GM13976 (cell line): ENCODE results near the gene USH1G.

Experiments
- DNase-seq: peaks from one replicate; pipeline ENCODE4 v3.0.0; 2012; ENCODE audit warnings: low spot score
- in situ Hi-C: fragments of 300-500 bp; cut with MboI; formaldehyde crosslinking; loops from one replicate; pipeline ENCODE4 v1.12.0; 2022; ENCODE audit warnings: low sequenced_read_pairs, mixed read lengths, inconsistent platforms; ENCODE audit not compliant: unreplicated experiment
- TF ChIP-seq, protein P1 (sequence below): IDR thresholded peaks from 2 replicates; pipeline ENCODE4 v1.5.1; 2012; ENCODE audit warnings: borderline replicate concordance, mild to moderate bottlenecking; ENCODE audit not compliant: insufficient read depth; ENCODE audit errors: extremely low read depth, missing control alignments, control extremely low read depth

The USH1G gene

DNA sequence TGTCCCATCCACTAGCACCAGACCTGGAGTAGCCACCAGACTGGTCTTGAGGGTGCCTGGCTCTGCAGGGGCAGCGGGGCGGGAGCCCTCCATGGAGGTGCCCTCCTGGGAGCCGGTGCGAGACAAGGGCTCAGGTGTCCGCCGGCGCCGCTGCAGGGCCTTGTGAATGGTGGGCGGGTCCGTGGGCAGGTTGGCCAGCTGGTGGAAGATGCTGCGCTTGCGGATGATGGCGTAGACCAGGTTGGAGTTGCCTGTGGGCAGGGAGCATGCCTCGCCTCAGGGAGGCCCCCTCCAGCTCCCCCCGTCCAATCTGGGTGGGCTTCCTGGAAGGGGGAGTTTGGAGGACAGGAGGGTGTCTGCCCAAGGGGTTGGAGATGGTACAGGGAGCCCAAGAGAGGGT, 31.1 kb upstream of the USH1G start:
- in situ Hi-C loops, result no loop called here
- TF ChIP-seq, protein P1, sequence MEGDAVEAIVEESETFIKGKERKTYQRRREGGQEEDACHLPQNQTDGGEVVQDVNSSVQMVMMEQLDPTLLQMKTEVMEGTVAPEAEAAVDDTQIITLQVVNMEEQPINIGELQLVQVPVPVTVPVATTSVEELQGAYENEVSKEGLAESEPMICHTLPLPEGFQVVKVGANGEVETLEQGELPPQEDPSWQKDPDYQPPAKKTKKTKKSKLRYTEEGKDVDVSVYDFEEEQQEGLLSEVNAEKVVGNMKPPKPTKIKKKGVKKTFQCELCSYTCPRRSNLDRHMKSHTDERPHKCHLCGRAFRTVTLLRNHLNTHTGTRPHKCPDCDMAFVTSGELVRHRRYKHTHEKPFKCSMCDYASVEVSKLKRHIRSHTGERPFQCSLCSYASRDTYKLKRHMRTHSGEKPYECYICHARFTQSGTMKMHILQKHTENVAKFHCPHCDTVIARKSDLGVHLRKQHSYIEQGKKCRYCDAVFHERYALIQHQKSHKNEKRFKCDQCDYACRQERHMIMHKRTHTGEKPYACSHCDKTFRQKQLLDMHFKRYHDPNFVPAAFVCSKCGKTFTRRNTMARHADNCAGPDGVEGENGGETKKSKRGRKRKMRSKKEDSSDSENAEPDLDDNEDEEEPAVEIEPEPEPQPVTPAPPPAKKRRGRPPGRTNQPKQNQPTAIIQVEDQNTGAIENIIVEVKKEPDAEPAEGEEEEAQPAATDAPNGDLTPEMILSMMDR, result no peak
- no peak for DNase-seq

DNA sequence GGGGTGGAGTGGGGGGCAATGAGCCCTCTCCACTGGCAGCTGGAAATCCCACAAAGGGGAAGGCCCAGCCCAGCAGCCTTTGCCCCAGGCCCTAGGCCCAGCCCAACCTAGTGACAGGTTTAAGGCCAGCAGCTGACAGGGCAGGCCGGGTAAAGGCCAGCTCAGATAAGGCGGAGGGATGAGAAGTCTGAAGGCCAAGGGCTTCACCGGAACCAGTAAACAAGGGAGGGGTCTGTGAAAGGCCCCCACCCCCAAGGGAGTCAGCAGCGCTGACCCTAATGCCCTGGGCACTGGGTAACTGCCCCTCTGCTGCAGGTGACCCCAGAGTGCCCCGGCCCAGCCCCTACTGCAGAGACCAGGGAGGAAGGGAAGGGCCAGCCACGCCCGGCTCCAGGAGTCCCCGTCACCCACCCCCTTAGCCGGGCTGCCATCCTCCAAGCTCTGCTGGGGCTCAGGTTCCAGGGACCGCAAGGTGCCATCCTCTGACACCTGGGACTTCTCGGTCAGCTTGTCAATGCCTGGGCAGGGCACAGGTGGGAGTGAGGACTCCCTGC, 30.2 kb upstream of the USH1G start:
- TF ChIP-seq, protein P1, result no peak
- no peak for DNase-seq
- in situ Hi-C loops, result no loop called here

DNA sequence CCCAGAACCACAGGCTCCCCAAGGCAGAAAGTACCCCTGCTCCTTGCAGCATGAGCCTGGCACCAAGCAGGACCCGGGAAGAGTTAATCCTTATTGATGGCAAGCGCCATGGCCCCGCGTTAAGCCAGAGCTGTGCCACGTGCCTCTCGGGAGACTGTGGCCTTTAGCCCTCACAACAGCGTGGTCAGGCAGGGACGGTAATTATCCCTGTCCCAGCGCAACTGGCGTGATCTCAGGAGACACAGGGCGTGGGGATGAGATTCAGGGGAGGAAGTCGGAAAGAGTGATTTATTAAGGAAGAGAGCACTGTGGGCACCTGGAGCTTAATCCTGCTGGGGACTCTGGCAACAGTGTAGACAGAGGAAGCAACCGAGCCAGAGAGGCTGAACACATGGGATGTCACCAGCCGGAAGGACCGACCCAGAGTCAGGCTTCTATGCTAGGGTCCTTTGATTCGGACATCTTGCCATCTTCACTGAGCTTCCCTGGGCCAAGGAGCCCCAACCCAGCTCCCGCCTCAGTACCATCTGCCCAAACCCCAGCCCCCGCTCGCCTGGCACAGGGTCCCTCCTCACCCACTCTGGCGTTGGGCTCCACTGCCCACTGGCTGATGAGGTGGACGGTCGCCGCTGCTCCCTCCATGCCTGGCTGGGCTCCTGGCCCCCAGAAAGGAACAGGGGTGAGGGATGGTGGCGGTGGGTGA, 29.5 kb upstream of the USH1G start:
- TF ChIP-seq, protein P1, result no peak
- in situ Hi-C loops, result no loop called here
- no peak for DNase-seq

DNA sequence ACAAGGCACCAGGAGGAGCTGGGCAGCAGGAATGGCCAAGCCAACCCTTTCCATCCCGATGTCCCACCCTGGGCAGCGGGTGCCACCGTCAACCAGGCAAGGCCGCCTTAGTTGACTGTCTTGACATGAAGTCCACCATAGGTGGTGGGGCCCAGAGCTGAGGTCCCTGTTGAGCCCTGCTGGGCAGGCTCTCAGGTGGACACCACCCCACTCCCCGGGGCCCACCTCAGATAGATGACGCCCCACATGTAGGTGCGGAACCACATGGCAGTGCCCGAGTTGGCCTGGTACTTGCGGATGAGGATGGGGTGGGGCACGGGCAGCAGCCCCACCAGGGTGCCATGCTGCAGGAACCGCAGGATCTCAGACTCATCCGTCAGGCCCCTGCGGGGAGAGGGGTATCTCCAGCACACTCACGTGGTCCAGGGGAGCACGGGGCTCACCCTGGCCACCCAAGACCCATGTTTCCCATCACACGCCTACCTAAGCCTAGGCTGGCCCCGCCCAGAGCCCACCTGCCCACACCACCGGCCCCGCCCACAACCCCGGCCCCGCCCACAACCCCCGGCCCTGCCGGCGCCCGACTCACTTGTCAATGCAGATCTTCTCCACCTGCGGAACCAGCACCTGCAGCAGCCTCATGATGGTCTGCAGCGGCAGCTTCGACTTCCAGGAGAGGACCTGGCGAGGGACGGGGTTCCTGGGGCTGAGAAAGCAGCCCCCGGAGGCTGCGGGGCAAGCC, 28.8 kb upstream of the USH1G start:
- DNase-seq, result no peak
- in situ Hi-C loops, result no loop called here
- TF ChIP-seq, protein P1, result no peak

DNA sequence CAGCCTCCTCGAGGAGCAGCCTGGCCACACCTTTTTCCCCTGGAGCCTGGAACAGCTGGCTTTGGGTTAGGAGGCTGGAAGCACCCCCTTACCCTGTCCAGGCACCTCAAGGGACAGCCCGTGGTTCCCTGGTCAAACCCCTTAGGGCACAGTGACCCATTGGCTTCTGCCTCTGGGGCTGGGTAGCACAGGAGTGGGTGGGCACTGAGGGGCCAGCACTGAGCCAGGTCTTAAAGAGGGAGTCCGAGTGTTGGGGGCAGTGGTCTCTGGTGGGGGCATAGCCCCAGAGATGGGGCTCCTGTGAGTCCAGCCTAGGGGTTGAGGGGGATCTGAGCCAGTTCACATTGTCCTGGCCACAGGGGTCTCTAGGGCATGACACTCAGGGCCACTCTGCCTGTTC, 28.0 kb upstream of the USH1G start:
- in situ Hi-C loops, result no loop called here
- DNase-seq, result no peak

DNA sequence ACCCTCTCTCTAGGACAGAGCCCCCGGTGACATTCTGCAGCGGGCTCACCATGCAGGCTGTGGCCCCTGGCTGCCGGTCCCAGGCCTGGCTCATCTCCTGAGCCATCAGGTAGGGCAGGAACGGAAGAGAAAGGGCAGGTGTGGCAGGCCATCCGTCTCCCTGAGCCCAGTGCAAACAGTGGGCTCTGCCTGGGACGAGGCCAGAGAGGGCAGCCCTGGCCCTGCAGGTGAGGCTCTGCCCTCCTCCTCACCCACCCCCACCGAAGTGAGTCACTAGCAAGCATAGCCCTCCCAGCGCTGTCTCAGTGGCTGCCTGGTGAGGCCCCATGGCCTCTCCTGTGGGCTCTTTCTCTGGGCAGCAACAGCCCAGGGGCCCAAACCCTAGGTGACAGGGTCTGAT, 27.2 kb upstream of the USH1G start:
- TF ChIP-seq, protein P1, result no peak
- no peak for DNase-seq
- in situ Hi-C loops, result no loop called here

More for the DNA sequence above, 28.0 kb upstream of the USH1G start:
- TF ChIP-seq, protein P1, result no peak
